Kidney (tissue), 14 donors: Measurements from ENCODE around the gene RAPGEF6. TPM values are rescaled to one million over a fixed set of nuclear protein-coding genes. Genes with fewer than 3 reads are reported as not detected.

Source experiments
- DNase-seq, 5 donors: peaks; one replicate each; pipeline ENCODE4 v3.0.0-alpha.2; 2013 to 2020
- FAIRE-seq: peaks from 2 replicates; lab custom pipeline; 2012; peaks lifted over from hg19 to GRCh38; lab: Jason Lieb, UNC
- H3K27ac ChIP-seq, 2 donors: one replicate each; pipeline ENCODE4 v1.7.0; 2013; ENCODE audit warnings: low read depth in 2 of 2, low read length in 2 of 2, inconsistent platforms in 1 of 2
- H3K27me3 ChIP-seq: one replicate; pipeline ENCODE4 v1.7.1; 2013; ENCODE audit warnings: low read length, inconsistent platforms; ENCODE audit not compliant: control insufficient read depth, insufficient read depth
- H3K36me3 ChIP-seq, 3 donors: one replicate each; pipeline versions ENCODE4 v1.7.0 to v1.7.1; 2013; ENCODE audit warnings: low read length in 3 of 3, control low read depth in 1 of 3, inconsistent platforms in 1 of 3; ENCODE audit not compliant: insufficient read depth in 3 of 3, control insufficient read depth in 2 of 3
- H3K4me1 ChIP-seq, 3 donors: one replicate each; pipeline versions ENCODE4 v1.7.0 to v1.7.1; 2013; ENCODE audit warnings: low read length in 3 of 3, inconsistent platforms in 1 of 3, low read depth in 1 of 3; ENCODE audit not compliant: control insufficient read depth in 2 of 3, insufficient read depth in 2 of 3
- H3K4me3 ChIP-seq, 3 donors: one replicate each; pipeline versions ENCODE4 v1.7.0 to v1.8.1; 2013; ENCODE audit warnings: low read length in 3 of 3, control low read depth in 1 of 3, inconsistent platforms in 1 of 3
- H3K9ac ChIP-seq, 3 donors: one replicate each; pipeline versions ENCODE4 v1.7.0 to v1.7.1; 2013; ENCODE audit warnings: low read length in 3 of 3, control low read depth in 1 of 3, inconsistent platforms in 1 of 3
- H3K9me3 ChIP-seq, 3 donors: one replicate each; pipeline versions ENCODE4 v1.7.0 to v1.7.1; 2013; ENCODE audit warnings: low read length in 3 of 3, control low read depth in 1 of 3, inconsistent platforms in 1 of 3; ENCODE audit not compliant: control insufficient read depth in 2 of 3, insufficient read depth in 1 of 3
- CTCF ChIP-seq: IDR thresholded peaks from 3 replicates; pipeline ENCODE4 v1.5.1; 2012; ENCODE audit warnings: mild to moderate bottlenecking, moderate library complexity, borderline replicate concordance; ENCODE audit not compliant: insufficient read depth; ENCODE audit errors: extremely low read depth
- intact Hi-C: fragments of 100-400 bp; cut with DNase I; formaldehyde crosslinking; loops from one replicate; pipeline ENCODE4 v1.11.1; 2022
- polyA plus RNA-seq: library from polyadenylated mRNA; stranded (reverse); fragments of 350-450 nt; fragmentation: Illumina TruSeq; extraction: RNeasy Lipid Tissue Mini Kit (QIAGEN cat#74804); gene quantifications from one replicate; pipeline ENCODE4 v1.2.3, GENCODE V29; 2014; ENCODE audit warnings: low read depth, low replicate concordance; ENCODE audit not compliant: insufficient read depth
- total RNA-seq: library from RNA; stranded (reverse); fragmentation: NEBNext Ultra II Directional; extraction: Animal tissue kit (Norgen Biotek cat#: 25700); gene quantifications from one replicate; pipeline ENCODE4 v1.2.1, GENCODE V29; 2021
- donor health status: control.
- donor health status: control.
- donor health status: control.
- donor health status: control.
- donor health status: control.
- donor health status: DM: yes; HTN: yes; CAD: no.
- donor health status: Normal renal cell carcinoma (clear cell type).

RAPGEF6 gene
- total and polyA plus RNA-seq, 2 donors from 2014 or later, result 1.8 to 28.6 TPM

DNA sequence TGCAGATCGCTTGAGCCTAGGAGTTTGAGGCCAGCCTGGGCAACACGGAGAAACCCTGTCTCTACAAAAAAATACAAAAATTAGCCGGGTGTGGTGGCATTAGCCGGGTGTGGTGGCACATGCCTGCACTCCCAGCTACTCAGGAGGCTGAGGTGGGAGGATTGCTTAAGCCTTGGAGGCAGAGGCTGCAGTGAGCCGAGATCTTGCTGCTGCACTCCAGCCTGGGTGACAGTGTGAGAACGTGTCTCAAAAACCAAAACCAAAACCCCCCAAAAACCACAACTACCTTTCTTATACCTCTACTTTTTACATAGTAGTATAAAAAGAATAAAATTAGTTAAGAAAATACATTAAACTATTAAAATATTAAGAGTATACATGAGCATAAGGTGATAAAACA lies 121.2 kb downstream of the RAPGEF6 start:
- no peak overlapping the region for H3K27ac ChIP-seq
- FAIRE-seq (no peak), DNase-seq (no peak)
- H3K4me3 ChIP-seq, result no peak overlapping the region
- H3K27me3 ChIP-seq, result no peaks in the 10 kb centered on the region
- H3K9ac ChIP-seq, result no peak overlapping the region
- TF ChIP-seq CTCF, result no peak
- no peaks in the 10 kb centered on the region for H3K36me3 ChIP-seq
- H3K4me1 ChIP-seq, result no peaks in the 10 kb centered on the region
- intact Hi-C loops, result no loop called here
- H3K9me3 ChIP-seq, result no peaks in the 10 kb centered on the region

- no peak overlapping the region for H3K9ac ChIP-seq
- intact Hi-C loops, result no loop called here
- no peak for DNase-seq
- H3K4me3 ChIP-seq, result no peak overlapping the region
- no peaks in the 10 kb centered on the region for H3K27me3 ChIP-seq
- H3K27ac ChIP-seq, result no peak overlapping the region
- no peak for TF ChIP-seq CTCF
- no peaks in the 10 kb centered on the region for H3K36me3 ChIP-seq
- H3K9me3 ChIP-seq, result no peaks in the 10 kb centered on the region
- FAIRE-seq, result no peak
- H3K4me1 ChIP-seq, result no peaks in the 10 kb centered on the region
These were observed 123.1 kb downstream of the RAPGEF6 start for GRCh38 chr5:131511934-131512333.

DNA sequence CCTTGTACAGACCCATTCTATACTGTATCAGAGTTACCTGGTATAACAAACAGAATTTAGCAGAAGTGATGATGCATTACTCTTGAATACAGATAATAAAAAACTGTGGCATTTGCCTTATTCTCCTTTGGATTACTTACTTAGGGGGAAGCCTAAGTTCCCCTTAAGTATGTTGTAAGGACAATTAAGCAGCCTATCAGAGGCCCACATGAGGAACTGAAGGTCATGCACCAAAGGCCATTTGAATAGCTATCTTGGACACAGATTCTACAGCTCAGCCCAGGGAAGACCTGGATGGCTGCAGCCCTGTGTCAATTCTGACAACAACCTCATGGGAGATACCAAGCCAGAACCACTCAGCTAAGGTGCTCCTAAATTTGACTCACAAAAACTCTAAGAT lies 125.2 kb downstream of the RAPGEF6 start:
- H3K4me3 ChIP-seq, result no peak overlapping the region

More for the DNA sequence above, 125.2 kb downstream of the RAPGEF6 start:
- Histone ChIP-seq H3K4me1 (no peaks in the 10 kb centered on the region), H3K36me3 (no peaks in the 10 kb centered on the region), H3K9me3 (no peaks in the 10 kb centered on the region), H3K27ac (no peak overlapping the region), H3K27me3 (no peaks in the 10 kb centered on the region), H3K9ac (no peak overlapping the region)
- no peak for TF ChIP-seq CTCF
- no peak for FAIRE-seq
- DNase-seq, result no peak
- intact Hi-C loops, result no loop called here
